IPS-20b (cell line): Measurements from ENCODE around the gene CRACR2A.

ENCODE experiments used
- H3K27ac ChIP-seq: one replicate; pipeline ENCODE4 v1.5.1; 2013; ENCODE audit warnings: low read length
- H3K27me3 ChIP-seq: 2 replicates; pipeline ENCODE4 v1.6.1; 2013; ENCODE audit warnings: mild to moderate bottlenecking, low read length, inconsistent platforms; ENCODE audit not compliant: insufficient read depth
- H3K36me3 ChIP-seq: 2 replicates; pipeline ENCODE4 v1.6.1; 2013; ENCODE audit warnings: low read depth, mild to moderate bottlenecking, inconsistent platforms, low read length, moderate library complexity; ENCODE audit not compliant: insufficient read depth
- H3K4me1 ChIP-seq: 2 replicates; pipeline ENCODE4 v1.6.1; 2013; ENCODE audit warnings: mild to moderate bottlenecking, control low read depth, inconsistent platforms, low read length, moderate library complexity; ENCODE audit not compliant: insufficient read depth
- H3K4me3 ChIP-seq: 2 replicates; pipeline ENCODE4 v1.5.1; 2013; ENCODE audit warnings: mild to moderate bottlenecking, low read length, inconsistent platforms
- H3K9ac ChIP-seq: 2 replicates; pipeline ENCODE4 v1.6.1; 2013; ENCODE audit warnings: low read depth, mild to moderate bottlenecking, inconsistent platforms, low read length, moderate library complexity
- H3K9me3 ChIP-seq: 2 replicates; pipeline ENCODE4 v1.6.1; 2013; ENCODE audit warnings: mild to moderate bottlenecking, low read depth, low read length, inconsistent platforms; ENCODE audit not compliant: insufficient read depth

Gene CRACR2A

DNA sequence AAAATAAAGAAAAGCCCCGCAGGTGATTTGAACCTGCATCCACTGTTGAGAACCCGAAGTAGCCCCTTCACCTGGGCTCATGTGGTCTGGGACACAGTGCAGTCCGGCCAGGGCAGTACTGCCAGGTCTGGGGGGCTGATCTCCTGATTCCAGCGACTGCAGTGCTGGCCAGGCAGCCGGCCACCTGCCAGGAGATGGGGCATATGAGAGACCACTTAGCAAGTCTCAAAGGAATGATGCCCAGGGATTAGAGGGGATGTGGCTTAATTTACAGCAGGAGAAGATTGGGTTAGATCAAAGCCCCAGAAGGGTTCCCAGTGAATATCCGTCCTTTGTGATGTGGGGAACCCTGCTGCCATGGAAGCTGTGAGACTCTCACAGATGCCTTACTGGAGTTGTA is 148.6 kb downstream of the CRACR2A start:
- Histone ChIP-seq H3K4me1 (peaks cover 25% of the 10 kb centered on the region), H3K9ac (no peak overlapping the region; the same call in 1 of the 2 replicates), H3K4me3 (peak overlapping the region; percentile 66; the same call in 1 of the 2 replicates), H3K27me3 (peaks cover 48% of the 10 kb centered on the region), H3K36me3 (no peaks in the 10 kb centered on the region), H3K9me3 (no peaks in the 10 kb centered on the region), H3K27ac (no peak overlapping the region)

DNA sequence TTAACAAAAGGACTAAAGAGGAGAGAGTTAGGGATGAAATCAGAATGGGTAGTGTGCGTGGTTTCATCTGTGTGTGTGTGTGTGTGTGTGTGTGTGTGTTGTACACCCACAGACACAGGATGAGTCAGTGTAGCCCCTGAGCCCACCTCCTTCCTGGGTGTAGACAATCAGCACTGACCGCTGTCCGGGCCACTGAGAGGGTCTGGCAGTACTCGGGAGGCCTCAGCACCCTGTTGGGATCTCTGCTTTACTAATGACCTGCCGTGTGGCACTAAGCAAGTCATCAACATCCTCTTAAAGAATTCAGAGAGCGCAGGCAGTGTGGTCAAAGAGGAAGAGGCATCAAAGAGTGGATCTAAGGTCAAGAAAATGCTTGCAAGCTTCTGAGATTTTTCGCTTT is 149.3 kb downstream of the CRACR2A start:
- no peak overlapping the region for H3K9ac ChIP-seq
- H3K36me3 ChIP-seq: no peaks in the 10 kb centered on the region
- no peak overlapping the region for H3K4me3 ChIP-seq
- H3K27ac ChIP-seq: no peak overlapping the region
- peaks cover 43% of the 10 kb centered on the region for H3K27me3 ChIP-seq
- H3K9me3 ChIP-seq: no peaks in the 10 kb centered on the region
- peaks cover 25% of the 10 kb centered on the region for H3K4me1 ChIP-seq

DNA sequence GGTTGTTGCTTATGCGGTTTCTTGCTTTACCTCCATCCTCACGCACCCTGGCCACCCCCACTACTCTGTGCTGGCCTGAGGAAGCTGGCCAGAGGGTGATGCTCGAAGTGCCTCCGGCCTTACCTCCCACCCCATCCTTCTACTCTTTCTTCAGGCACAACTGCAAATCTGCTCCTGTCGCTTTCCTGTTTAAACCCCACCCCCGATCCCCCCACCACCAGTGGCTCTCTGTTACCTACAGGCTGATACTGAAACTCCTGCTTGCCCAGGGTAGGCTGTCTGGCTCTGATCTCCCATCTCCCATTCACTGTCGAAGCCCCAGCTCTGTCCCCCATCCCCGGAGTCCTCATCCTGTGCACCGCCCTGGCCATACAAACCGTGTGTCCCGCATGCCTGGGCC is 150.4 kb downstream of the CRACR2A start:
- Histone ChIP-seq H3K4me3 (no peak overlapping the region), H3K4me1 (peaks cover 25% of the 10 kb centered on the region), H3K27me3 (peaks cover 35% of the 10 kb centered on the region), H3K9me3 (no peaks in the 10 kb centered on the region), H3K36me3 (no peaks in the 10 kb centered on the region), H3K27ac (no peak overlapping the region), H3K9ac (no peak overlapping the region)

DNA sequence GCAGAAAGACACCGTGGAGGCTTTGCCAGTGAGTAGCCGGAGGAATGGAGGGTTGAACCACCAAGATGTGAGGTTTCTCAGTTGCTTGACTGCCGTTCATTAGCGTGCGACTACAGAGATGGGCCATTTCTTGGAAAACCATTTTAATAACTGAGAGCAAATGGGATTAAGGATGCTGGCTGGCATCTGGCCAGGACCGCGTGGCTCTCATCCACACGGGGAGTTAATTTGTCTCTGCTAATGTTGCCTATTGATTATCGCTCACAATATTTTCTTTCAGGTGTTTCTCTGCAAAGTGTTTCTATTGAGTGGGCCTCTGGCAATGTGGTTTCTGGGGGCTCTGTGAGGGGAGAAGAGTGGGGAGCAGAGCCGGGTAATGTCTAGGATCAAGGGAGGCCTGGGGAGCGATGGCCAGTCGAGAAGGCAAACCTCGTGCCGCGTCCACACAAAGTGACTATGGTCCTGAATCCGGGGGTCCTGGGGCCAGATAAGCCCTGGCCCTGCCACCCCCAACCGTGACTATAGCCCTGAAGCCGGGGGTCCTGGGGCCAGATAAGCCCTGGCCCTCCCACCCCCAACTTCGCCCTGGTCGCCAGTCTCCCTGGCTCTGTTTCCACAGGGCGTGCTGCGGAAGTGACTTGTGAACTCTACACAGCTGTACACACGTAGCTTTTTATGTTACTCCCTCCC is 151.3 kb downstream of the CRACR2A start:
- Histone ChIP-seq H3K4me3 (no peak overlapping the region), H3K9ac (no peak overlapping the region), H3K36me3 (no peaks in the 10 kb centered on the region), H3K4me1 (peaks cover 25% of the 10 kb centered on the region), H3K27me3 (peaks cover 28% of the 10 kb centered on the region), H3K27ac (no peak overlapping the region), H3K9me3 (no peaks in the 10 kb centered on the region)

DNA sequence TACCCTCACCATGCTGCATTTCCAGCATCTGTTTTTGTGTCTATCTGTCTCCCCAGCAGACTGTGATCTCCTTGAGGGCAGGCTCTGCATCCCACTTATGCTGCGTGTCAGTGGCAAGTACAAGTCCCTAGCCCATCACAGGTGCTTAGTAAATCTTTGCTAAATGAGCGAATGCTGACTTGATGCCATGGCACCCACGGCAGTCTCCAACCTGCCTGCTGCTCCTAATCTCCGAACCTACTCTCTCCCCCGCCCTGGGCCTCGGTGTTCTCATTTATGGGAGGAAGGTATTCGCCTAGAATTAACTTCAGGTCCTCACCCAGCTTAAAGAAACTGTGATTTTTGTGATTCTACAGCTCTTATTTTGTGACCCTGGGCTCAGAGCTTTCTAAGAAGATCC is 152.0 kb downstream of the CRACR2A start:
- Histone ChIP-seq H3K9ac (no peak overlapping the region), H3K4me1 (peaks cover 25% of the 10 kb centered on the region), H3K27ac (no peak overlapping the region), H3K36me3 (no peaks in the 10 kb centered on the region), H3K9me3 (no peaks in the 10 kb centered on the region), H3K27me3 (peaks cover 21% of the 10 kb centered on the region), H3K4me3 (no peak overlapping the region)

DNA sequence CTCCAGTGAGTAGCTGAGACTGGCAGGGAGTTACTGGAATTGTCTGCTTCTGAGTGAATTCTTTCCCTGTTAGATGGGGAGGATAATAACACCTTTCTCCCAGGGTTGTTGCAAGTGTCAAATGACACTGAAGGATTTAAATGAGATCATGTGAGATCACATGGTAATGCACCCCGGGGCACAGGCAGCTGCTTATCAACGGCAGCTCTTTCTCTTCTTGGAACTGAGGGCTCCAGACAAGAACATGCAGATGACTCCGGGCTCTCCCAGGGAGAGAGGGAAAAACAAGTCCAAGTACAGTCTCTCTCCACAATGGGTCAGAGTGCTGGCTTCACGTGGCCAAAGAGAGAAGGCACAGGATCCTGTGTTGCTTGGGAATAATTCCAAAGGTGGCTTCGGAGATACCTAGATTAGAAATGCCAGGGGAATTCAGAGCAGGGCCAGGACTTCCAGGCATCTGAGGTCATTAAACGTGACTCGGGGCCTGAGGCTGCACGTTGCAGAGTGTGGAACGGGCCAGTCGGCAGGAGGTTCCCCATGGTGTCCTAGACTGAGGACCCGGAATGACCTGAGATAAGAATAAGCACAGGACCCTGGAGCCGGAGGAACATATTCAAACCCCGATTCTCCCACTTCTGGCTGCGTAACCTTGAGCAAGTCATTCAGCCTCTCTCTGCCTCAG is 152.7 kb downstream of the CRACR2A start:
- H3K4me3 ChIP-seq: no peak overlapping the region
- no peak overlapping the region for H3K27ac ChIP-seq
- H3K9ac ChIP-seq: no peak overlapping the region
- peaks cover 19% of the 10 kb centered on the region for H3K4me1 ChIP-seq
- H3K9me3 ChIP-seq: no peaks in the 10 kb centered on the region
- H3K27me3 ChIP-seq: peaks cover 14% of the 10 kb centered on the region
- H3K36me3 ChIP-seq: no peaks in the 10 kb centered on the region

DNA sequence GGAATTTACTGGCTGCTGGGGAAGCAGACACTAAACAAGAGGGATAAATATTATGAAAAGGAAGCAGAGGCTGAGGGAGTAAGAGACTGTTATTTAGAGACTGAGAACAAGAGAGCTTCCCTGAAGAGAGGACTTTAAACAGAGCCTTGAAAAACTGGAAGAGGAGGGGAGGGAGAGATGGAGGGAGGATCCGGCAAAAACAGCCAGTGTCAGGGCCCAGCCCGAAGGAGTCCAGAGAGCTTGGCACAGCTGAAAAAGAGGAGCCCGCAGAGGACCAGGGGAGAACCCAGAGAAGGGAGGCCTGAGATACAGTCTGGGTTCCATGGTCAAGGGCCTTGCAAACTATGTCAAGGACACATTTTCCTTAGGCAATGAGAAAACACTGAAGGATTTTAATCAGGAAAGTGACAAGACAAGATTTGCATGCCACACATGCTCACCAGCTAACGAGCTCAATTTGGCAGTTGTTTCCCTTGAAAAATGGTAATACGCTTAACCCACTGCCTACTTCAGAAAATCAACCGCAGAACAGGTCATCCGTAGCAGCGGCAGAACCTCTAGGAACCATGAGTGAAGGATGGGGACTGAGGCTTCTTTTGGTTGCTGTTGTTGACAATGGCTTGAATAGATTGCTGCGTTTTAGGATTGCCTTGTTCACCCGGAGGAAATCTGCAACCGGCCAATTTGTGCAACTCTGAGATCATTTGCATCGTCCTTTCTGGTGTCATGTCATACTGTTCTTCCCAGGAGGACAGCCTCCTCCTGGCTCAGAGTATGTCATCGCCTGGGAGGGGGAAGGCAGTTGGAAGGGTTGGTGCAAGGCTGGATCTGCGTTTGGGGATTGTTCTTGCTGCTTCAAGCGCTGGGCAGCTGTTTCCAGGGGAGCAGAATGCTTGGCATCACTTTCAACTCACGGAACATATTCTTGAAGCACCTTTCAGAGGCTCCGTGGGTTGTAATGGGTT is 153.7 kb downstream of the CRACR2A start:
- Histone ChIP-seq H3K4me1 (peaks cover 12% of the 10 kb centered on the region), H3K9ac (no peak overlapping the region), H3K27me3 (peaks cover 7% of the 10 kb centered on the region; the same call in 1 of the 2 replicates), H3K27ac (no peak overlapping the region), H3K36me3 (no peaks in the 10 kb centered on the region), H3K9me3 (no peaks in the 10 kb centered on the region), H3K4me3 (no peak overlapping the region)

DNA sequence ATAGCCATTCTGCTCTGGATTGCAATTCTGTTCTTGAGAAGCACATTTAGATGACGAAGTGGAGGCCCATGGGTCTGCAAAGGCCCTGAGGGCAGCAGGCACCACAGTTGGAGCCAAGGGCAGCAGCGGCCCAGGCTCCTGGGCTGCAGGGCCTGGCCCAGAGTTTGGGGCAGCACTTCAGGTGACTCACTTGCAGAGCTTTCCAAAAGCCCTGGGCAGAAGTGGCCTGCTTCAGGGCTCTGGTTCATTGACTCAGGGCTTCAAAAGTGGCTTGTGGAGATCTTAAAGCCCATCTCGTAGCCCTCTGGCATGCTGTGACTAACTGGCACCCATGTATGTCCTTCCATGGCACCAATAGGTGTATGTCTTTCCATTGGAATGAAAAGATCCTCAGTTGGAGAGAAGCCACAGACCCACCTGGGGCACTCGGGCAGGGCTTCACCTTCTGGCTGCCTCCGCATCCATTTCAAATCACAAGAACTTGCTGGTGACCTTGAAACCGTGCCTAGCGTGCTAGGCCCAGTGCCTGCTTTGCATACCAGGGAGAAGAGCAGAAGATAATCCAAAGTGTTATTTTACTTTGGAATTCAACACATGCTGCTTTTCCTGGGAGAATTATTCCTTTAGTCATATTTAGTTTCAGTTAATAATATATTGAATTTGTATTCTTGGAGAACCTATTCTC is 155.2 kb downstream of the CRACR2A start:
- no peak overlapping the region for H3K9ac ChIP-seq
- H3K27ac ChIP-seq: no peak overlapping the region
- no peaks in the 10 kb centered on the region for H3K36me3 ChIP-seq
- H3K4me3 ChIP-seq: no peak overlapping the region
- H3K9me3 ChIP-seq: no peaks in the 10 kb centered on the region
- peaks cover 7% of the 10 kb centered on the region; the same call in 1 of the 2 replicates for H3K27me3 ChIP-seq
- H3K4me1 ChIP-seq: peaks cover 12% of the 10 kb centered on the region

DNA sequence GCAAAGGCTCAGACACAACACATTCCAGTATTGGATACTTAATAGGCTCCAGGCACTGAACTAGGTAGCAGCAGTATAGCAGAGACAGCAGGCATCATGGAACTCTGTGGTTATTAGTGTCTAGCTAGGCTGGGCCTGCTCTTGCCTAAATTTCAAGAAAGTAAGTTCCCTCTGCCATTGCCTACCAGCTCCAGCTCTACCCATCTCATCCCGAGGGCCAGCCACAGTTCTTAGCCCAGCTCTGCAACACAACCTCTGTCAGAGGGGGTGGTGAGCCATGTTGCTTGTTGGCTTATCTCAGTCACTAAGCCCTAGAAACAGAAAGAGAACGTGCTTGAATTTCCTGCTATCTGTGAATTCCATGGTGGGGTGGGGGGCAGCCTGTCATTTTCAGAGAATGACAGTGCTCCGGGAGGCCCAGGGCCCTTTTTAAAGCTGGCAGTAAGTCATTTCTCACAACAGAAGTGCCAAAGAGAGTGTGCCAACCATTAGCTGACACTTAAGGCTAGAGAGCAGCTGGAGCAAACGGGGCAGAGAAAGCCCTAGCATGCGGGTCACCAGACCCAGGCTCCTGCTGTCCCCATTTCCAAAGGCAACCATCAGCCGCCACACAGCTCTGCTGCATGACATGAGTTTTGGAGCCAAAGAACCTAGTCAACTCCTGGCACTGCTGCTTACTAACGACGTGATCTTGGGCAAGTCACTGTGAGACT is 156.1 kb downstream of the CRACR2A start:
- Histone ChIP-seq H3K9me3 (no peaks in the 10 kb centered on the region), H3K4me3 (no peak overlapping the region), H3K9ac (no peak overlapping the region), H3K27ac (no peak overlapping the region), H3K4me1 (peaks cover 12% of the 10 kb centered on the region), H3K27me3 (peaks cover 7% of the 10 kb centered on the region; the same call in 1 of the 2 replicates), H3K36me3 (no peaks in the 10 kb centered on the region)

DNA sequence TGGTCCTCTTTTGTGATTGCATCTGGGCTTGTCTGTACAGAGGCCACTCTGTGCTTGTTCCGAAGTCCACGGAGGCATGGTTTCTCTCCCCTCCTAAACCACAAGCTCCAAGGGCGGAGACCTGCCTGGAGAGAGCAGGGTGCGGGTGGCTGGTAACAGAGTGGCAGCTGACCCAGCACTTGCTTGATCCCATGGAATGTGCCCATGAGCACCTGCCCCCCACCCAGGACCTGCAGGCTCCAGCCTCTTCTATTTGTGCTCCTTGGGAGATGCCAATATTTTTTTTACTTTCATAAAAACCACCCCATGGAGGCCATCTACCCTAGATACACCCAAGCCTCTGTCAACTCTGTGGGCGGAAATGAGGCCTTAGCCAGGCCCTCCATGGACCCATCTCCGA is 157.2 kb downstream of the CRACR2A start:
- Histone ChIP-seq H3K4me3 (no peak overlapping the region), H3K36me3 (no peaks in the 10 kb centered on the region), H3K9ac (no peak overlapping the region), H3K4me1 (peaks cover 10% of the 10 kb centered on the region), H3K27me3 (peaks cover 3% of the 10 kb centered on the region; the same call in 1 of the 2 replicates), H3K9me3 (no peaks in the 10 kb centered on the region), H3K27ac (no peak overlapping the region)
